Heart left ventricle (tissue), 13 donors: ENCODE results near the gene NEUROD2.

Experiments used
- CTCF ChIP-seq, 12 donors: fragments of 200-600 bp; sonication (generic) in 4 of 12; IDR thresholded peaks; one replicate each; pipeline versions ENCODE4 v1.5.0 to v1.8.0; 2018 to 2022; ENCODE audit warnings: antibody characterized with exemption in 12 of 12, mild to moderate bottlenecking in 5 of 12
- POLR2A ChIP-seq, 2 donors: fragments of 450-650 bp; IDR thresholded peaks; one replicate each; pipeline ENCODE4 v1.6.1; 2017; ENCODE audit warnings: antibody characterized with exemption in 2 of 2, mild to moderate bottlenecking in 2 of 2, moderate library complexity in 2 of 2
- donor health status: ischemic (EF 13 %, LVEDD 7.1; RV severe dilation, severe dysfunction).
- donor health status: DM: no; HTN: yes; CAD: no.
- donor health status: DM: no; HTN: no; CAD: no.
- donor health status: ischemic (EF 25% LVEDD 6.9; RV normal size, moderate dysfunction).
- donor health status: ischemic (EF 25% LVEDD 5.7; RV mildly dilated, moderate dysfunction).
- donor health status: ischemic (EF 35%, LVEDD 5.7; RV mildly dilated, moderate dysfunction).
- donor health status: nonischemic (EF 11% LVEDD 7.7; RV severe dilation, severe dysfunction).
- donor health status: DM: yes; HTN: yes; CAD: no.
- donor health status: PGD.
- donor health status: ischemic (EF 29% LVEDD 5.4; RV normal size, mild dysfunction).
- donor health status: nonischemic (EF 23%, LVEDD 6.1; RV moderate dilation, normal function).

DNA sequence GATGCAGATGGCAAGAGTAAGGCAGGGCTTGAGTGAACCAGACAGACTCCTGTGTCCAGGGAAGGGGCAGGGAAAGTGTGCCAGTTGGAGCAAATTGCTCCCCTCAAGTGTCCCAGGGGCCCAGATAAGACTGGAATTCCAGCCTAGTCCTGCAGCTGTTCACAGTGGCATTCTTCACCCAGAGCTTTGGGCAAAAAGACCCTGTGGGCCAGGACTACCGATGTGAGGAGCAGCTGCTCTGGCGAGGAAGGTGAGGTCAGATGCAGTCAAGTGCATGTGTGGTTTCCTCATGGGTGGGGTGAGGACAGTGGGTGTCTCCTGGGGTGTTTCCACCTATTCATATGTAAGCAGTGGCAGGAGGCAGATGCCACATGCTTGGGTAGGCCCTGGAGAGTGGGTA, 14.3 kb downstream of the NEUROD2 start:
- TF ChIP-seq CTCF (IDR thresholded peaks at IDR 0.05) (no peak), POLR2A (IDR thresholded peaks at IDR 0.05) (no peak)
